ENCODE data around the gene PCED1B.
A peak's percentile ranks its signal among the peaks of the same experiment; 100 is the strongest.

The PCED1B gene

DNA sequence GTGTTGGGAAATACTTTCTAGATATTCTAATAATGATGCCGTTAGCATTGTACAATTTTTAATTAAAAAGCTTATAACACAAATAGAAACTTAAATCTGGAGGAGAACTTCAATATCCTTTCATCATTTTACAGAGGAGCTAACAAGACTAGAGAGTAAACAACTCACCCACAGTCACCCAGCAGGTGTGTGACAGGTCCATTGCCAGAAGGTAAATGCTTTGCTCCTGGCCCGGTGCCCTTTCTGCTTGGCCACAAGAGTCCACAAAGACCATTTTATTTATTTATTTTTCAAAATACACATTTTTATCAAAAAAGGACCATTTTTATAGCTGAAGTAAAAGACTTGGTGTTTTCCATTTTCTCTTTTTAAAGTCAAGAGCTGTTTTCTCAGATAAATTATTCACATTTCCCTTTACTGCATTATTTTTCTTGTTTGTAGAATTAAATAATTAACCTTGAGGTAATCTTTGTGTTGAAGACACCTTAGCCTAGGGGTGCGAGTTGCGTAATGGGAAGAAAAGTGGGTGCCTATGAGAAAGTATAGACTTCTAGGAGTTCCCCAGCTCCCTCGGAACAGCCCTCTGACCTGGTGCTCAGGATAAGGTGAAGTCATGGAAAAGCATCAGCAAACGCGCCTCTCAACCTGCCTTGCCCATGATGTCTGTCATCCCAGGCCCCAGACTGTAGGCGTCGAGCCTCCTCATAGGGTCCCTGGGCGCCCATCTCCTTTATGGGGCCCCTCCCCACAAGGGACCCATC is 26.7 kb downstream of the PCED1B start:
- TF ChIP-seq NFIC (IDR thresholded peaks at IDR 0.05), result 0 out of 2 replicates have a peak, but pooled peaks have one; percentile 28
- TF ChIP-seq, protein P1, sequence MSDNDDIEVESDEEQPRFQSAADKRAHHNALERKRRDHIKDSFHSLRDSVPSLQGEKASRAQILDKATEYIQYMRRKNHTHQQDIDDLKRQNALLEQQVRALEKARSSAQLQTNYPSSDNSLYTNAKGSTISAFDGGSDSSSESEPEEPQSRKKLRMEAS (IDR thresholded peaks at IDR 0.05), result no peak

DNA sequence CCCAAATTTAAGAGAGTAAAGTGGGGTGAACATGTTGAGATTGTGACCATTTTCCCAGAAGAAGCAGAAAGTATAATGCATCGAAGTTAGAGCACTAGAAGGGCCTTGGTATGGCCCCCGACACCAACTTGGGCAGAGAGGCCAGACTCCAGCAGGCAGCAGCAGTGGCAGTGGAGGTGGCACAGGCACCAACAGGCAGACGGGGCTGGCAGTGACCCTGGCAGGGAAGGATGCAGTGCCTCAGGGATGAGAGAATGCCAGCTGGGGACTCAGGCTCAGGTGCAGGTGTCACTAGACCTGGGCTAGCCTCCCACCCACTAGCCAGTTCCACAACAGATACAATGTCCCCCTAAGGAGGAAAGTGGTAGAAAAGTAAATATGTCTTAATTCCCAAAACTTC is 28.0 kb downstream of the PCED1B start:
- TF ChIP-seq RAD21 (IDR thresholded peaks at IDR 0.05; ENCODE audit: low read depth) (no peak), EP300 (IDR thresholded peaks at IDR 0.05; ENCODE audit: borderline replicate concordance) (no peak), FOXM1 (IDR thresholded peaks at IDR 0.05; ENCODE audit: borderline replicate concordance, low read depth) (no peak)
- TF ChIP-seq, protein P2, sequence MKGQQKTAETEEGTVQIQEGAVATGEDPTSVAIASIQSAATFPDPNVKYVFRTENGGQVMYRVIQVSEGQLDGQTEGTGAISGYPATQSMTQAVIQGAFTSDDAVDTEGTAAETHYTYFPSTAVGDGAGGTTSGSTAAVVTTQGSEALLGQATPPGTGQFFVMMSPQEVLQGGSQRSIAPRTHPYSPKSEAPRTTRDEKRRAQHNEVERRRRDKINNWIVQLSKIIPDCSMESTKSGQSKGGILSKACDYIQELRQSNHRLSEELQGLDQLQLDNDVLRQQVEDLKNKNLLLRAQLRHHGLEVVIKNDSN (IDR thresholded peaks at IDR 0.05), result no peak
- TF ChIP-seq, protein P1 (IDR thresholded peaks at IDR 0.05), result no peak

DNA sequence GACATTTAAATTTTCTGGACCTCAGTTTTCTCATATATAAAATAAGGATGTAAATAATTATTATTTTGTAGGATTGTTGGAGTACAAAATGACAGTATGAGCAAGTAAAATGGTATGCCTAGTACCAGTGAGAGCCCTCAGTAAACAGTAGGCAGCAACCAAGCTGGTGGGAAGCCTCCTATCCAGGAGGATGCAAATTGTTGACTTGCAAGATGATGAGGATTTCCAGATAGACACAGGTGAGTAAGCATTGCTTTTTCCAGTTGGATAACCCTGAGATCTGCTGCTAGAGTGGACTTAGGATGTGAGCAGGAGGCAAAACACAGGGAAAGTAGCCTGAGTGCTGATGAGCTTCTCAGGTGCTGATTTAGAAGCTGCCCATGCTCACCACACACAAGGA is 28.5 kb downstream of the PCED1B start:
- TF ChIP-seq RAD21 (IDR thresholded peaks at IDR 0.05; ENCODE audit: low read depth) (no peak), YY1 (IDR thresholded peaks at IDR 0.05; ENCODE audit: low read depth) (no peak), EGR1 (IDR thresholded peaks at IDR 0.05) (no peak), ZBTB7A (IDR thresholded peaks at IDR 0.05; ENCODE audit: low read depth) (no peak), NFIC (IDR thresholded peaks at IDR 0.05) (no peak), EP300 (IDR thresholded peaks at IDR 0.05; ENCODE audit: borderline replicate concordance) (no peak)
- TF ChIP-seq, protein P2 (IDR thresholded peaks at IDR 0.05), result no peak

DNA sequence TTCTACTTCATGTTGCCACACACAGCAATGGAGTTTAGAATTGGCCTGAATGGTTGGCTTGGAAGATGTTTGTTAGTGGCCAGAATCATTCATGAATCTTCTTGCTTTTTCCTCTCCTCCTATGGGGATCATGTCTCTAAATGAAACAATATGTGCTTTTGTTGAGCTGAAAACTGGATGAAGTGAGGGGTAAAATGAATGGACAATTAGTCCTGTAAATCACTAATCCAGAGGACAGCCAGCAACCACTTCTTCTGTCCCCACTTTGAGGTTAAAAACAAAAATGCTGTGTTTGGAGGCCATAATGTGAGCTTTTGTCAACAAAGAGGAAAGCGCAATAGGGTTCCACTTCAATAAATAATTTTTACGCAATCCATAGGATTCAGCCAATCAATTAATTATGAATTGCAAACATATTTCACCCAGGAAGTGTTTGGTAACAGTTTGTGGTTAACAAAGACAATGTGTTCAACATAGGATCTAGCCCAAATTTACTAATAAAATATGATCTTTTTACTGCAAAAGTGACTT is 30.7 kb downstream of the PCED1B start:
- TF ChIP-seq RAD21 (IDR thresholded peaks at IDR 0.05; ENCODE audit: low read depth) (no peak; the same call in 1 of the 2 replicates), TAF1 (IDR thresholded peaks at IDR 0.05; ENCODE audit: low read depth) (no peak), EP300 (IDR thresholded peaks at IDR 0.05; ENCODE audit: borderline replicate concordance) (peak; percentile 69; the same call in 1 of the 2 replicates), CREB1 (IDR thresholded peaks at IDR 0.05; ENCODE audit: low read depth) (no peak), EGR1 (IDR thresholded peaks at IDR 0.05) (no peak), FOXM1 (IDR thresholded peaks at IDR 0.05; ENCODE audit: borderline replicate concordance, low read depth) (0 out of 2 replicates have a peak, but pooled peaks have one; percentile 11), TCF12 (IDR thresholded peaks at IDR 0.05; ENCODE audit: low read depth) (no peak), ZBTB7A (IDR thresholded peaks at IDR 0.05; ENCODE audit: low read depth) (no peak), NFIC (IDR thresholded peaks at IDR 0.05) (peak; percentile 40), YY1 (IDR thresholded peaks at IDR 0.05; ENCODE audit: low read depth) (no peak), CEBPB (IDR thresholded peaks at IDR 0.05) (peak; percentile 87), TEAD4 (IDR thresholded peaks at IDR 0.05) (0 out of 2 replicates have a peak, but pooled peaks have one; percentile 12)
- TF ChIP-seq, protein P2 (IDR thresholded peaks at IDR 0.05), result no peak
- TF ChIP-seq, protein P1 (IDR thresholded peaks at IDR 0.05), result no peak
- TF ChIP-seq, protein P3, sequence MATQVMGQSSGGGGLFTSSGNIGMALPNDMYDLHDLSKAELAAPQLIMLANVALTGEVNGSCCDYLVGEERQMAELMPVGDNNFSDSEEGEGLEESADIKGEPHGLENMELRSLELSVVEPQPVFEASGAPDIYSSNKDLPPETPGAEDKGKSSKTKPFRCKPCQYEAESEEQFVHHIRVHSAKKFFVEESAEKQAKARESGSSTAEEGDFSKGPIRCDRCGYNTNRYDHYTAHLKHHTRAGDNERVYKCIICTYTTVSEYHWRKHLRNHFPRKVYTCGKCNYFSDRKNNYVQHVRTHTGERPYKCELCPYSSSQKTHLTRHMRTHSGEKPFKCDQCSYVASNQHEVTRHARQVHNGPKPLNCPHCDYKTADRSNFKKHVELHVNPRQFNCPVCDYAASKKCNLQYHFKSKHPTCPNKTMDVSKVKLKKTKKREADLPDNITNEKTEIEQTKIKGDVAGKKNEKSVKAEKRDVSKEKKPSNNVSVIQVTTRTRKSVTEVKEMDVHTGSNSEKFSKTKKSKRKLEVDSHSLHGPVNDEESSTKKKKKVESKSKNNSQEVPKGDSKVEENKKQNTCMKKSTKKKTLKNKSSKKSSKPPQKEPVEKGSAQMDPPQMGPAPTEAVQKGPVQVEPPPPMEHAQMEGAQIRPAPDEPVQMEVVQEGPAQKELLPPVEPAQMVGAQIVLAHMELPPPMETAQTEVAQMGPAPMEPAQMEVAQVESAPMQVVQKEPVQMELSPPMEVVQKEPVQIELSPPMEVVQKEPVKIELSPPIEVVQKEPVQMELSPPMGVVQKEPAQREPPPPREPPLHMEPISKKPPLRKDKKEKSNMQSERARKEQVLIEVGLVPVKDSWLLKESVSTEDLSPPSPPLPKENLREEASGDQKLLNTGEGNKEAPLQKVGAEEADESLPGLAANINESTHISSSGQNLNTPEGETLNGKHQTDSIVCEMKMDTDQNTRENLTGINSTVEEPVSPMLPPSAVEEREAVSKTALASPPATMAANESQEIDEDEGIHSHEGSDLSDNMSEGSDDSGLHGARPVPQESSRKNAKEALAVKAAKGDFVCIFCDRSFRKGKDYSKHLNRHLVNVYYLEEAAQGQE (IDR thresholded peaks at IDR 0.05; ENCODE audit: low read depth), result no peak

DNA sequence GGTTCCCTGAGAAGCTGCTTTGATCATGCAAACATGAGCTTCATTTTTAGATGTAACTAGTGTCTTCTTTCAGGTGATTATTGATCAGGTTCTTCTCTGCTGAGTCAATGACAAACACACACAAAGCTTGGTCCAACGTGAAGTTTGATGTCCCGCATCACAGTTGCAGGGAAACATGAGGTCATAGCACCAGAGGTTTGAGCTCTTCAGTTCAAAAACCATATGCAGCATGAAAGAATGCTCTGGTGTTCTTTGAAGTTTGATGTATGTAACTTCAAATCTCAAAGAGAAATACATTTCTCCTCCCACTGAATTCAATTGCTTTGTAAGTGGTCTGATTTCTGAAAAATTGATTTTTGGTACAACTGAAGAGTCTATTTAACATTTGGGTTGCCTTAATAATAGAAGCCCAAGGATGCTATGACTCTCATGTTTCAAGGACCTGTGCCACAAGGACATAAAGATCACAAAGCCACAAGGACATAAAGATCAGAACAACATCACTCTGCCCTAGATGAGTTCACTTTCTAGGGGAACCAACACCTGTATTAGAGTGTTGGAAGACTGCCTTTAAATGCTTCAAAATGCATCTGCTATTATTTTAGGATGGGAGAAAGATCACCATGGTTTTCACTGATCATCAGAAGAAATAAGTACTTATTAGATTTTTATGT is 31.4 kb downstream of the PCED1B start:
- no peak for TF ChIP-seq ZBTB7A (IDR thresholded peaks at IDR 0.05; ENCODE audit: low read depth)
- TF ChIP-seq FOXM1 (IDR thresholded peaks at IDR 0.05; ENCODE audit: borderline replicate concordance, low read depth), result 0 out of 2 replicates have a peak, but pooled peaks have one; percentile 7

DNA sequence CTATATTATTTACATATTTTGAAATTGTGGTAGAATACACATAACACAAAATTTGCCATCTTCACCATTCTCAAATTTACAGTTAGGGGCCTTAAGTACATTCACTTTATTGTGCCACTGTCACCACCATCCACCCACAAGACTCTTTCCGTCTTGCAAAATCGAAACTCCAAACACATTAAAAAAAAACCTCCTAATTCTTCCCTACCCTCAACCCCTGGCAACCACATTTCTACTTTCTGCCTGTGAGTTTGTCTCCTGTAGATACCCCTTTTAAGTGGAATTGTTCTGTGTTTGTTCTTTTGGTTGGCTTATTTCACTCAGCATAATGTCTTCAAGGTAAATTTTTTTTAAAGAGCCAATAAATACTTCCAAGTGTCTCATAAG is 32.0 kb downstream of the PCED1B start:
- TF ChIP-seq EGR1 (IDR thresholded peaks at IDR 0.05), result no peak
- TF ChIP-seq CEBPB (IDR thresholded peaks at IDR 0.05), result no peak
- TF ChIP-seq TCF12 (IDR thresholded peaks at IDR 0.05; ENCODE audit: low read depth), result no peak
- TF ChIP-seq ZBTB7A (IDR thresholded peaks at IDR 0.05; ENCODE audit: low read depth), result no peak
- TF ChIP-seq YY1 (IDR thresholded peaks at IDR 0.05; ENCODE audit: low read depth), result no peak
- TF ChIP-seq EP300 (IDR thresholded peaks at IDR 0.05; ENCODE audit: borderline replicate concordance), result no peak
- TF ChIP-seq, protein P3 (IDR thresholded peaks at IDR 0.05; ENCODE audit: low read depth), result no peak
- TF ChIP-seq TAF1 (IDR thresholded peaks at IDR 0.05; ENCODE audit: low read depth), result no peak
- TF ChIP-seq RAD21 (IDR thresholded peaks at IDR 0.05; ENCODE audit: low read depth), result no peak
- no peak for TF ChIP-seq CREB1 (IDR thresholded peaks at IDR 0.05; ENCODE audit: low read depth)
- TF ChIP-seq NFIC (IDR thresholded peaks at IDR 0.05), result no peak
- no peak for TF ChIP-seq TEAD4 (IDR thresholded peaks at IDR 0.05)
- TF ChIP-seq, protein P1 (IDR thresholded peaks at IDR 0.05), result no peak
- TF ChIP-seq, protein P2 (IDR thresholded peaks at IDR 0.05), result no peak
- no peak for TF ChIP-seq FOXM1 (IDR thresholded peaks at IDR 0.05; ENCODE audit: borderline replicate concordance, low read depth)
